A549 treated with AZD9567 at 1 μM for 4 hours (cell line): ENCODE data around the gene IGF2R. TPM values are rescaled to one million over a fixed set of nuclear protein-coding genes. Genes with fewer than 3 reads are reported as not detected.

ENCODE experiments used
- total RNA-seq: library from RNA; stranded (reverse); fragments of 200-300 nt; extraction: Qiagen RNA extraction; gene quantifications from 5 replicates; pipeline ENCODE4 v1.2.3, GENCODE V29; 2022; ENCODE audit not compliant: insufficient read depth

Gene IGF2R
- 27.3 to 29.9 TPM (median 29.2 TPM) in 5 replicates for total RNA-seq

GRCh38 chr6:159968295-159969203 lies at the start of gene IGF2R:
IGF2R (plus strand) TSS chr6:159969082; CDS start chr6:159969247, 165 bp downstream.

GRCh38 chr6:160121558-160121957 lies 152.7 kb downstream of the IGF2R start, which contains the start of gene SLC22A1:
SLC22A1 (plus strand) TSS chr6:160121815; CDS start chr6:160121936, 121 bp downstream.

Other genes starting within 250 kb of the IGF2R start
- 67.3 to 72.6 TPM (median 68.2 TPM) in 5 replicates for gene WTAP, start 241.6 kb upstream of the IGF2R start, total RNA-seq
- gene ACAT2, start 207.0 kb upstream of the IGF2R start, total RNA-seq: 25.5 to 32.1 TPM (median 28.6 TPM) in 5 replicates
- gene TCP1, start 179.5 kb upstream of the IGF2R start, total RNA-seq: 217 to 239 TPM (median 230 TPM) in 5 replicates
- 69.6 to 93.8 TPM (median 82.6 TPM) in 5 replicates for gene MRPL18, start 178.6 kb upstream of the IGF2R start, total RNA-seq
- 0.05 to 0.08 TPM (median 0.06 TPM) in 3 of 5 replicates, not detected in the others for gene PNLDC1, start 168.8 kb upstream of the IGF2R start, total RNA-seq
- not detected in 5 replicates for gene MAS1, start 78.1 kb upstream of the IGF2R start, total RNA-seq
- gene SLC22A1, start 152.7 kb downstream of the IGF2R start, total RNA-seq: 1.7 to 2.0 TPM (median 1.9 TPM) in 4 of 5 replicates, not detected in the other